SK-N-SH (cell line): Measurements from ENCODE around the gene ALDH4A1. TPM values are rescaled to one million over a fixed set of nuclear protein-coding genes. Genes with fewer than 3 reads are reported as not detected.
A peak's percentile ranks its signal among the peaks of the same experiment; 100 is the strongest.

Experiments
- CTCF ChIA-PET: fragments of 300-600, 350-600 bp; formaldehyde crosslinking; extraction: SDS; loops from one replicate; lab custom pipeline; 2021; lab: Yijun Ruan, JAX
- POLR2A ChIA-PET: fragments of 350-600 bp; sonication (Branson Sonifier 250); formaldehyde crosslinking; extraction: SDS; loops from one replicate; lab custom pipeline; 2020; ENCODE audit warnings: antibody characterized with exemption, inconsistent platforms; lab: Yijun Ruan, JAX
- DNase-seq: peaks from one replicate; pipeline ENCODE4 v3.0.0; 2012
- H2AFZ ChIP-seq: fragments of 200-600 bp; sonication (generic); 2 replicates; pipeline ENCODE4 v1.8.1; 2016; ENCODE audit warnings: antibody characterized with exemption, mild to moderate bottlenecking, low read depth
- H3F3A ChIP-seq: fragments of 200-600 bp; sonication (generic); replicated peaks from 2 replicates; pipeline ENCODE3; 2016; ENCODE audit warnings: antibody characterized with exemption, mild to moderate bottlenecking; ENCODE audit not compliant: insufficient read depth
- H3K27ac ChIP-seq, 2 experiments: fragments of 200-500 bp in 1 of 2; fragments of 200-600 bp in 1 of 2; sonication (Bioruptor generic) in 1 of 2; sonication (generic), shearing (Covaris generic) in 1 of 2; 2 replicates each; pipeline versions ENCODE4 v1.5.1 to v1.6.1; 2014 to 2016; ENCODE audit warnings: low read depth in 2 of 2, inconsistent platforms in 1 of 2, low read length in 1 of 2, mild to moderate bottlenecking in 1 of 2, mixed read lengths in 1 of 2
- H3K27me3 ChIP-seq: fragments of 200-600 bp; sonication (generic), shearing (Covaris generic); 2 replicates; pipeline ENCODE4 v1.6.1; 2016; ENCODE audit warnings: mixed run types; ENCODE audit not compliant: insufficient read depth
- H3K36me3 ChIP-seq, 2 experiments: fragments of 200-500 bp in 1 of 2; fragments of 200-600 bp in 1 of 2; sonication (Bioruptor generic) in 1 of 2; sonication (generic) in 1 of 2; replicated peaks in 1 of 2; 2 replicates each; pipeline versions ENCODE3 to v1.5.1; 2014 to 2016; ENCODE audit warnings: low read length in 1 of 2, mild to moderate bottlenecking in 1 of 2; ENCODE audit not compliant: insufficient read depth in 2 of 2, control insufficient read depth in 1 of 2
- H3K4me1 ChIP-seq, 2 experiments: fragments of 200-500 bp in 1 of 2; fragments of 200-600 bp in 1 of 2; sonication (Bioruptor generic) in 1 of 2; sonication (generic), shearing (Covaris generic) in 1 of 2; 2 replicates each; pipeline versions ENCODE4 v1.5.1 to v1.6.1; 2014 to 2016; ENCODE audit warnings: low read depth in 1 of 2, low read length in 1 of 2, mixed run types in 1 of 2; ENCODE audit not compliant: insufficient read depth in 2 of 2, control insufficient read depth in 1 of 2
- H3K4me2 ChIP-seq: fragments of 200-600 bp; sonication (generic), shearing (Covaris generic); 2 replicates; pipeline ENCODE4 v1.6.1; 2017; ENCODE audit warnings: mixed run types
- H3K4me3 ChIP-seq, 2 experiments: fragments of 200-500 bp in 1 of 2; fragments of 200-600 bp in 1 of 2; sonication (Bioruptor generic) in 1 of 2; sonication (generic), shearing (Covaris generic) in 1 of 2; 2 replicates each; pipeline versions ENCODE4 v1.5.1 to v1.8.1; 2014 to 2016; ENCODE audit warnings: low read depth in 2 of 2, inconsistent platforms in 1 of 2, low read length in 1 of 2, mild to moderate bottlenecking in 1 of 2, mixed read lengths in 1 of 2, moderate library complexity in 1 of 2
- H3K79me2 ChIP-seq: fragments of 200-600 bp; sonication (generic); 2 replicates; pipeline ENCODE4 v1.8.1; 2017; ENCODE audit warnings: mild to moderate bottlenecking; ENCODE audit not compliant: insufficient read depth
- H3K9ac ChIP-seq: fragments of 200-600 bp; sonication (generic); 2 replicates; pipeline ENCODE4 v1.6.1; 2017; ENCODE audit warnings: mixed run types
- H3K9me2 ChIP-seq: fragments of 200-600 bp; sonication (generic); 2 replicates; pipeline ENCODE4 v1.6.1; 2017; ENCODE audit warnings: mixed run types
- H3K9me3 ChIP-seq: fragments of 200-600 bp; sonication (generic); 2 replicates; pipeline ENCODE4 v1.6.1; 2017; ENCODE audit warnings: mixed run types, mild to moderate bottlenecking, moderate library complexity
- H4K20me1 ChIP-seq: fragments of 200-600 bp; sonication (generic); 2 replicates; pipeline ENCODE4 v1.6.1; 2017; ENCODE audit warnings: mild to moderate bottlenecking, mixed run types; ENCODE audit not compliant: insufficient read depth
- ELF1 ChIP-seq: IDR thresholded peaks from 2 replicates; pipeline ENCODE4 v1.4.0; 2012
- EZH2phosphoT487 ChIP-seq: fragments of 200-600 bp; sonication (generic); IDR thresholded peaks from 2 replicates; pipeline ENCODE4 v1.6.1; 2017; ENCODE audit warnings: low read depth, mixed run types, mild to moderate bottlenecking, antibody characterized with exemption, moderate library complexity, borderline replicate concordance
- FOSL2 ChIP-seq: IDR thresholded peaks from 2 replicates; pipeline ENCODE4 v1.4.0; 2012; ENCODE audit warnings: low read depth, mild to moderate bottlenecking, moderate library complexity, borderline replicate concordance
- FOXJ3 ChIP-seq: sonication (generic); formaldehyde crosslinking; IDR thresholded peaks from 2 replicates; pipeline ENCODE4 v1.5.1; 2020; ENCODE audit warnings: mild to moderate bottlenecking, missing genetic modification reagents
- GABPA ChIP-seq: IDR thresholded peaks from 2 replicates; pipeline ENCODE4 v1.4.0; 2012; ENCODE audit warnings: low read depth, mild to moderate bottlenecking
- GATA2 ChIP-seq: sonication (generic); formaldehyde crosslinking; IDR thresholded peaks from 2 replicates; pipeline ENCODE4 v1.5.0; 2020; ENCODE audit warnings: mild to moderate bottlenecking, missing genetic modification reagents
- JUND ChIP-seq: IDR thresholded peaks from 2 replicates; pipeline ENCODE4 v1.4.0; 2012
- MAX ChIP-seq: IDR thresholded peaks from 2 replicates; pipeline ENCODE4 v1.4.0; 2012; ENCODE audit warnings: low read depth
- MEF2A ChIP-seq: IDR thresholded peaks from 2 replicates; pipeline ENCODE4 v1.4.0; 2012; ENCODE audit warnings: low read depth, borderline replicate concordance
- NRF1 ChIP-seq: IDR thresholded peaks from 2 replicates; pipeline ENCODE4 v1.6.1; 2012; ENCODE audit warnings: low read depth, mild to moderate bottlenecking, low read length
- PBX3 ChIP-seq: IDR thresholded peaks from 2 replicates; pipeline ENCODE4; 2012
- RAD21 ChIP-seq: IDR thresholded peaks from 2 replicates; pipeline ENCODE4 v1.6.1; 2012; ENCODE audit warnings: mild to moderate bottlenecking, low read length
- SIN3A ChIP-seq: IDR thresholded peaks from 2 replicates; pipeline ENCODE4 v1.6.1; 2012; ENCODE audit warnings: low read depth, mild to moderate bottlenecking, low read length, moderate library complexity, borderline replicate concordance
- TAF1 ChIP-seq: IDR thresholded peaks from 2 replicates; pipeline ENCODE4 v1.6.1; 2012; ENCODE audit warnings: low read depth, mild to moderate bottlenecking, low read length, moderate library complexity, borderline replicate concordance
- WGBS: methylation state at CpG from one replicate; pipeline ENCODE4 v1.1.6; 2017; ENCODE audit warnings: low lambda C conversion rate; 5-methylcytosine and 5-hydroxymethylcytosine counted together
- polyA plus RNA-seq, 3 experiments: library from polyadenylated mRNA; depleted of rRNA; stranded (reverse); fragments of >200 nt; gene quantifications; 2 replicates each; pipeline ENCODE4 v1.2.3, GENCODE V29; 2012
- TF ChIP-seq, protein P1 (sequence below): IDR thresholded peaks from 2 replicates; pipeline ENCODE4 v1.6.1; 2012; ENCODE audit warnings: mild to moderate bottlenecking, low read depth, low read length, moderate library complexity

ALDH4A1 gene
- polyA plus RNA-seq, 1 of the 3 experiments (the other 2 are of a cell fraction), result 18.5 TPM

- Histone ChIP-seq H3K9me2 (no peaks in the 10 kb centered on the region), H4K20me1 (no peaks in the 10 kb centered on the region), H2AFZ (no peak overlapping the region), H3K9me3 (no peaks in the 10 kb centered on the region), H3K27ac (no peak overlapping the region), H3K4me1 (peaks cover 46 to 50% of the 10 kb centered on the region in 2 experiments; a peak in 3 of 4 replicates), H3K4me2 (no peak overlapping the region), H3K4me3 (no peak overlapping the region), H3K9ac (no peak overlapping the region), H3K27me3 (no peaks in the 10 kb centered on the region), H3F3A (peaks cover 4% of the 10 kb centered on the region), H3K36me3 (peaks cover 0 to under 1% of the 10 kb centered on the region in 2 experiments), H3K79me2 (peaks cover 53% of the 10 kb centered on the region)
- no peak for TF ChIP-seq TAF1
- TF ChIP-seq JUND, result no peak
- TF ChIP-seq MEF2A, result no peak
- no peak for TF ChIP-seq ELF1
- no peak for TF ChIP-seq EZH2phosphoT487
- TF ChIP-seq MAX, result no peak
- TF ChIP-seq GABPA, result no peak
- TF ChIP-seq, protein P1, sequence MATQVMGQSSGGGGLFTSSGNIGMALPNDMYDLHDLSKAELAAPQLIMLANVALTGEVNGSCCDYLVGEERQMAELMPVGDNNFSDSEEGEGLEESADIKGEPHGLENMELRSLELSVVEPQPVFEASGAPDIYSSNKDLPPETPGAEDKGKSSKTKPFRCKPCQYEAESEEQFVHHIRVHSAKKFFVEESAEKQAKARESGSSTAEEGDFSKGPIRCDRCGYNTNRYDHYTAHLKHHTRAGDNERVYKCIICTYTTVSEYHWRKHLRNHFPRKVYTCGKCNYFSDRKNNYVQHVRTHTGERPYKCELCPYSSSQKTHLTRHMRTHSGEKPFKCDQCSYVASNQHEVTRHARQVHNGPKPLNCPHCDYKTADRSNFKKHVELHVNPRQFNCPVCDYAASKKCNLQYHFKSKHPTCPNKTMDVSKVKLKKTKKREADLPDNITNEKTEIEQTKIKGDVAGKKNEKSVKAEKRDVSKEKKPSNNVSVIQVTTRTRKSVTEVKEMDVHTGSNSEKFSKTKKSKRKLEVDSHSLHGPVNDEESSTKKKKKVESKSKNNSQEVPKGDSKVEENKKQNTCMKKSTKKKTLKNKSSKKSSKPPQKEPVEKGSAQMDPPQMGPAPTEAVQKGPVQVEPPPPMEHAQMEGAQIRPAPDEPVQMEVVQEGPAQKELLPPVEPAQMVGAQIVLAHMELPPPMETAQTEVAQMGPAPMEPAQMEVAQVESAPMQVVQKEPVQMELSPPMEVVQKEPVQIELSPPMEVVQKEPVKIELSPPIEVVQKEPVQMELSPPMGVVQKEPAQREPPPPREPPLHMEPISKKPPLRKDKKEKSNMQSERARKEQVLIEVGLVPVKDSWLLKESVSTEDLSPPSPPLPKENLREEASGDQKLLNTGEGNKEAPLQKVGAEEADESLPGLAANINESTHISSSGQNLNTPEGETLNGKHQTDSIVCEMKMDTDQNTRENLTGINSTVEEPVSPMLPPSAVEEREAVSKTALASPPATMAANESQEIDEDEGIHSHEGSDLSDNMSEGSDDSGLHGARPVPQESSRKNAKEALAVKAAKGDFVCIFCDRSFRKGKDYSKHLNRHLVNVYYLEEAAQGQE, result no peak
- no peak for TF ChIP-seq FOSL2
- TF ChIP-seq NRF1, result no peak
- ChIA-PET POLR2A (no interaction called here), CTCF (interaction anchor here (8.4 kb wide), 1 partner anchor 12 kb away, joined by 98 read pairs; no protein-coding TSS in a partner anchor)
- WGBS, result 98% methylated on average over 7 of the region's 9 CpGs
- no peak for DNase-seq
These were observed 22.9 kb upstream of the ALDH4A1 start for GRCh38 chr1:18925279-18925678.

DNA sequence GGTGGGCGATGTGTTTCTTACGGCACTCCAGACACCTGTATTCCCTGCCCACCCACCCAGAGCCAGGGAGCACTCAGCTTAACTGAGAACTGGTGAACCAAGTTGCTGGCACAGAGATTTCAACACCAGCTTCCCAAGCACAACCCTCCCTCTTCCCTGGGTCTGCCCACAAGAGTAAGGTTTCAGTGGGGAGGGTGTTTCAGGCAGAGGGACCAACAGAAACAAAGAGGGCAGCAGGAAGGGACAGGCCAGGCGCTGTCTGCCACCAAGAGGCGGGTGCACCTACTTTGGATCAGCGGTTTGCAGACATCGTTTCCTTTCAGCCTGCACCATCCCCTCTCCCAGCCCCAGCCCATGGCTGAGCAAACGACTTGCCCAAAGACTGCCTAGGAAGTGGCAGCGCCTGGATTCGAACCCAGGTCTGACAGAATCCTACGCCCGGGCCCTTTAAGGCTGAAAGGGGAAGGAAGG, 21.9 kb upstream of the ALDH4A1 start:
- peak; percentile 65 for DNase-seq
- H3K9ac ChIP-seq, result no peak overlapping the region
- H3K4me1 ChIP-seq, result peaks cover 46 to 51% of the 10 kb centered on the region in 2 experiments; a peak in 3 of 4 replicates
- H3K36me3 ChIP-seq, result peaks cover 0 to 4% of the 10 kb centered on the region in 2 experiments
- no peaks in the 10 kb centered on the region for H3K27me3 ChIP-seq
- H3K9me3 ChIP-seq, result no peaks in the 10 kb centered on the region
- peaks cover 4% of the 10 kb centered on the region for H3F3A ChIP-seq
- WGBS, result 71% methylated on average over 6 of the region's 11 CpGs
- H3K79me2 ChIP-seq, result peaks cover 45% of the 10 kb centered on the region
- peak overlapping the region; percentile 72; the same call in 1 of the 2 replicates for H3K4me2 ChIP-seq
- H3K27ac ChIP-seq, result peak overlapping the region; percentile 82 to 88; a peak in 3 of 4 replicates
- no peak overlapping the region for H3K4me3 ChIP-seq
- no peaks in the 10 kb centered on the region for H4K20me1 ChIP-seq
- CTCF ChIA-PET, result interaction anchor here (0.5 to 8.4 kb wide), 10 partner anchors 8 to 190 kb away, joined by 3 to 98 read pairs (median 4); no protein-coding TSS in a partner anchor
- TF ChIP-seq SIN3A (no peak), PBX3 (no peak), MAX (no peak), RAD21 (0 out of 2 replicates have a peak, but pooled peaks have one; percentile 16), FOXJ3 (no peak), GATA2 (CRISPR knock-in tag) (no peak), TAF1 (no peak)
- POLR2A ChIA-PET, result interaction anchor here (1.1 to 1.5 kb wide), 2 partner anchors 21 to 32 kb away, joined by 4 to 6 read pairs; partner anchors contain the start of genes ALDH4A1 and IFFO2
- H3K9me2 ChIP-seq, result no peaks in the 10 kb centered on the region
- H2AFZ ChIP-seq, result 0 out of 2 replicates have a peak overlapping the region, but pooled peaks have one; percentile 42
